Hair follicular keratinocyte (primary cell): ENCODE data around the gene ZMYM4. TPM values are rescaled to one million over a fixed set of nuclear protein-coding genes. Genes with fewer than 3 reads are reported as not detected.

ENCODE experiments used
- total RNA-seq: library from RNA; depleted of rRNA; stranded (reverse); fragments of >200 nt; gene quantifications from 2 replicates; pipeline ENCODE4 v1.2.3, GENCODE V29; 2015

Gene ZMYM4
- 15.4 and 16.4 TPM in 2 replicates for total RNA-seq

DNA sequence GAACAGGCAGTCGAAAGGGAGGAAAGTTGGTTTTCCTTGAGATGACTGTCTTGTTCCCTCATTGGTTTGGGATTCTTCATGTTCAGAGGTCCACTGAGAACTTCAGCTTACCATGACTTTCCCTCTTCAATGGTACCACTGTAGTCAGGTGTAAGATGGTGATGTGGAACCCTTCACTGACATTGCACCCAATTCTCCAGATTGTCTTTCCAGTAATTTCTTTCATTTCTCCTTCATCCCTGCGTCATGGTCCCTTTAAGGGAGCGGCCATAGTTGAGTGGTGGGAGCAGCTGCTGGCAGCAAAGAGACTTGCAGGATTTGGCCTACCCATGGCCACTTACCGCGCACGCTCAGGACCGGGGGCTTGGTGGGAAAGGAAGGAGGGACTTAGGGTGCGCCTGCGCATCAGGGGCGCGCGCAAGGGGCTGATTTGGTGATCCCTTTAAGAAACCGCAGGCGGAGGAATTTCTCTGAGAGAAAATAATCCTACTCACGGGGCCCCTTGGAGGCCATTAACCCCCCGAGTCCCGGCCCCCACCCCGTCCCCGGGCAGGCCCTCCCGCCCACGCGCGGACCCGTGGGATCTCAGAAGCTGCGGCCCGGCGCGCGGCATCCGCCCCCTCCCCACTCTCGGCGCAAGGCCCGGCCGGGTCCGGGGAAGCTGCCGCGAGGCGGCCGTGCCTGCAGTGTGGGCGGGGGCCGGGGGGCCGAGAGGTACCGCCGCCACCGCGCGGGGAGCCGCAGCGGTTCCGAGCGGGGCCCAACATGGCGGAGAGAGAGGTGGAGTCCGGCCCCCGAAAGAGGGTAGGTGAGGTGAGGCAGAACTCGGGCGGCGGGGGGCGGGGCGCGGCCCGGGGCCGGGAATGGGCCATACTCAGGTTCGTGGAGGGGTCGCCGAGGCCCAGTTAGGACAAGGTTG is at the start of gene ZMYM4:
TSS of gene ZMYM4 (plus strand) at position 428 of the 919 bp plus-strand sequence. CDS start at position 766, 338 bp downstream.

Other genes with a start within 250 kb of the ZMYM4 start
- gene ZMYM6, start 236.8 kb upstream of the ZMYM4 start, total RNA-seq, result 6.6 and 7.8 TPM in 2 replicates
- gene ZMYM1, start 189.3 kb upstream of the ZMYM4 start, total RNA-seq, result 15.3 and 18.4 TPM in 2 replicates
- gene SFPQ, start 75.6 kb upstream of the ZMYM4 start, total RNA-seq, result 140 and 181 TPM in 2 replicates